Endothelial cell of umbilical vein (primary cell): ENCODE measurements around the gene CCDC136. TPM values are rescaled to one million over a fixed set of nuclear protein-coding genes. Genes with fewer than 3 reads are reported as not detected.

Experiments
- BruUV-seq: library from RNA; stranded (reverse); fragments of 400-500 nt; replicated peaks from 2 replicates; lab custom pipeline; 2021; lab: Mats Ljungman, UMichigan
- CTCF ChIA-PET: fragments of 300-600, 350-600 bp; sonication (Branson Sonifier 250); formaldehyde crosslinking; loops from one replicate; lab custom pipeline; 2021; ENCODE audit warnings: antibody characterized with exemption, inconsistent platforms; lab: Charles Lee
- POLR2A ChIA-PET: fragments of 300-600, 350-600 bp; sonication (Branson Sonifier 250); formaldehyde crosslinking; loops from one replicate; lab custom pipeline; 2021; ENCODE audit warnings: antibody characterized with exemption, inconsistent platforms; lab: Charles Lee
- DNase-seq: peaks from one replicate; pipeline ENCODE4 v3.0.0-alpha.2; 2011; ENCODE audit warnings: low read depth, low spot score
- FAIRE-seq: peaks from 2 replicates; lab custom pipeline; 2011; peaks lifted over from hg19 to GRCh38; lab: Jason Lieb, UNC
- H2AFZ ChIP-seq: 2 replicates; pipeline ENCODE4 v1.6.0; 2012; ENCODE audit warnings: low read depth, low read length, control low read depth, inconsistent platforms
- H3K27ac ChIP-seq: 2 replicates; pipeline ENCODE4 v1.5.1; 2011; ENCODE audit warnings: low read depth, mild to moderate bottlenecking, control low read depth, low read length, moderate library complexity; ENCODE audit not compliant: insufficient read depth
- H3K27me3 ChIP-seq, 2 experiments: 2 replicates each; pipeline versions ENCODE4 v1.6.0 to v1.6.1; 2011; ENCODE audit warnings: low read length in 2 of 2, mixed read lengths in 1 of 2; ENCODE audit not compliant: control insufficient read depth in 2 of 2, insufficient read depth in 2 of 2
- H3K36me3 ChIP-seq, 2 experiments: 2 replicates in 1 of 2; 3 replicates in 1 of 2; pipeline ENCODE4 v1.5.1; 2011; ENCODE audit warnings: low read length in 2 of 2, mild to moderate bottlenecking in 1 of 2, moderate library complexity in 1 of 2; ENCODE audit not compliant: control insufficient read depth in 2 of 2, insufficient read depth in 2 of 2; ENCODE audit errors: extremely low read depth in 1 of 2
- H3K4me1 ChIP-seq: 3 replicates; pipeline ENCODE4 v1.5.1; 2011; ENCODE audit warnings: mild to moderate bottlenecking, low read length; ENCODE audit not compliant: control insufficient read depth, insufficient read depth; ENCODE audit errors: extremely low read depth
- H3K4me2 ChIP-seq: 2 replicates; pipeline ENCODE4 v1.6.1; 2011; ENCODE audit warnings: low read length, control low read depth, mixed read lengths; ENCODE audit not compliant: insufficient read depth
- H3K4me3 ChIP-seq, 3 experiments: fragments of 200-600 bp in 1 of 3; sonication (generic), shearing (Covaris generic) in 1 of 3; replicated peaks in 1 of 3; 2 replicates each; pipeline ENCODE4 v1.5.1; 2011 to 2016; ENCODE audit warnings: control low read depth in 3 of 3, low read length in 3 of 3, mild to moderate bottlenecking in 2 of 3, inconsistent platforms in 1 of 3, low read depth in 1 of 3, moderate library complexity in 1 of 3; ENCODE audit not compliant: insufficient read depth in 1 of 3
- H3K79me2 ChIP-seq: 2 replicates; pipeline ENCODE4 v1.6.0; 2012; ENCODE audit warnings: low read length, inconsistent platforms; ENCODE audit not compliant: control insufficient read depth, insufficient read depth
- H3K9ac ChIP-seq: replicated peaks from 2 replicates; pipeline ENCODE3; 2011; ENCODE audit warnings: low read length, control low read depth; ENCODE audit not compliant: insufficient read depth; ENCODE audit errors: extremely low read depth
- H3K9me1 ChIP-seq: replicated peaks from 3 replicates; pipeline ENCODE4 v1.6.0; 2011; ENCODE audit warnings: mild to moderate bottlenecking, low read length; ENCODE audit not compliant: control insufficient read depth, insufficient read depth; ENCODE audit errors: extremely low read depth
- H3K9me3 ChIP-seq: replicated peaks from 2 replicates; pipeline ENCODE4 v1.5.1; 2012; ENCODE audit warnings: low read length, inconsistent platforms; ENCODE audit not compliant: control insufficient read depth, insufficient read depth
- H4K20me1 ChIP-seq: replicated peaks from 2 replicates; pipeline ENCODE3; 2011; ENCODE audit warnings: mild to moderate bottlenecking, low read length; ENCODE audit not compliant: control insufficient read depth, insufficient read depth; ENCODE audit errors: extremely low read depth
- EZH2 ChIP-seq: IDR thresholded peaks from 2 replicates; pipeline ENCODE4 v1.6.1; 2012; ENCODE audit warnings: borderline replicate concordance, low read depth, mild to moderate bottlenecking, moderate library complexity, low read length, inconsistent platforms; ENCODE audit not compliant: severe bottlenecking
- FOS ChIP-seq: IDR thresholded peaks from 2 replicates; pipeline ENCODE4 v1.6.1; 2011; ENCODE audit warnings: mild to moderate bottlenecking, low read length, moderate library complexity, borderline replicate concordance; ENCODE audit not compliant: insufficient read depth
- GATA2 ChIP-seq: IDR thresholded peaks from 2 replicates; pipeline ENCODE4 v1.7.0; 2011; ENCODE audit warnings: low read depth, mild to moderate bottlenecking, moderate library complexity, mixed read lengths, low read length; ENCODE audit not compliant: insufficient read length, insufficient read depth
- JUN ChIP-seq: IDR thresholded peaks from 2 replicates; pipeline ENCODE4 v1.6.1; 2011; ENCODE audit warnings: borderline replicate concordance, low read depth; ENCODE audit not compliant: insufficient read length, insufficient read depth
- MYC ChIP-seq: IDR thresholded peaks from one replicate; pipeline ENCODE4 v1.6.1; 2011; ENCODE audit warnings: mild to moderate bottlenecking, low read depth, low read length
- POLR2A ChIP-seq: IDR thresholded peaks from 2 replicates; pipeline ENCODE4 v1.6.1; 2012; ENCODE audit warnings: low read depth, mild to moderate bottlenecking, control low read depth, low read length
- POLR2AphosphoS5 ChIP-seq: IDR thresholded peaks from 2 replicates; pipeline ENCODE4 v1.6.1; 2012; ENCODE audit warnings: low read depth, mild to moderate bottlenecking, control low read depth, low read length, moderate library complexity; ENCODE audit not compliant: insufficient read depth
- dilution Hi-C: fragments of 300-500 bp; cut with MboI; formaldehyde crosslinking; loops from one replicate; pipeline ENCODE4 v1.15.0; 2019; ENCODE audit warnings: low sequenced_read_pairs; ENCODE audit not compliant: extremely low pct_ligation_motif_present
- intact Hi-C: fragments of 100-400 bp; cut with micrococcal nuclease; formaldehyde crosslinking; loops from one replicate; pipeline ENCODE4 v1.10.0; 2022
- polyA plus RNA-seq, 4 experiments: library from polyadenylated mRNA; depleted of rRNA in 3 of 4; stranded (reverse) in 3 of 4; unstranded in 1 of 4; fragments of >200 nt; gene quantifications; 2 replicates each; pipeline versions ENCODE4 v1.2.1 to v1.2.3, GENCODE V29; 2011 to 2012; ENCODE audit warnings: missing spikeins in 1 of 4
- total RNA-seq: library from RNA; stranded (reverse); gene quantifications from 2 replicates; pipeline ENCODE4 v1.2.3, GENCODE V29; 2021
- TF ChIP-seq, protein P1 (sequence below): IDR thresholded peaks from 2 replicates; pipeline ENCODE4 v1.6.1; 2011; ENCODE audit not compliant: insufficient read depth, insufficient read length
- TF ChIP-seq, protein P2 (sequence below), 2 donors: IDR thresholded peaks; 1 replicate in 1 of 2; 2 replicates in 1 of 2; pipeline ENCODE4 v1.5.1; 2011; ENCODE audit warnings: low read length in 2 of 2, mild to moderate bottlenecking in 2 of 2, moderate library complexity in 2 of 2, control low read depth in 1 of 2, inconsistent platforms in 1 of 2, low read depth in 1 of 2; ENCODE audit not compliant: insufficient read depth in 1 of 2; ENCODE audit errors: extremely low read depth in 1 of 2

CCDC136 gene
- total and polyA plus RNA-seq, 2 donors (not counting 3 experiments of a cell fraction or from before 2014, with no cell fraction given): 1.8 to 3.3 TPM

DNA sequence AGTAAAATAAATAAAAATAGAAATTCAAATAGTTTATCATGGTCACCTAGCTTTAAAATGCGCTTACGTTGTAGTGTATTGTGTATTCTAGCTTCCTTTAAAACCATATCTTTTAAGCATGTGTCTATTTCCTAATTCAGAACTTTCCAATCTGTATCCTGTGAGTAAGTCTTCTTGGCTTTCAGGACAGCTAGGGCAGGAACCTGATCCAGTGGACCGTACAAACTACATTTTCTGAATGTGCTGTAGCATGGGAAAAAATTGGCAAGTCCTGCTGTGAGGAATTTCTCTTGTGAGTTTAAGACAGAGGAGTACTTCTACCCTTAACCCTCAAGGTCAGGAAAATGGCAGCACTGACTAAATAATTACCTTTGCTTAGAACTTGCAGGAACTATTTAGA lies 28.2 kb upstream of the CCDC136 start:
- TF ChIP-seq POLR2AphosphoS5 (no peak), GATA2 (no peak), POLR2A (no peak), EZH2 (no peak), MYC (no peak), FOS (no peak), JUN (no peak)
- TF ChIP-seq, protein P1, sequence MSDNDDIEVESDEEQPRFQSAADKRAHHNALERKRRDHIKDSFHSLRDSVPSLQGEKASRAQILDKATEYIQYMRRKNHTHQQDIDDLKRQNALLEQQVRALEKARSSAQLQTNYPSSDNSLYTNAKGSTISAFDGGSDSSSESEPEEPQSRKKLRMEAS: no peak
- TF ChIP-seq, protein P2, sequence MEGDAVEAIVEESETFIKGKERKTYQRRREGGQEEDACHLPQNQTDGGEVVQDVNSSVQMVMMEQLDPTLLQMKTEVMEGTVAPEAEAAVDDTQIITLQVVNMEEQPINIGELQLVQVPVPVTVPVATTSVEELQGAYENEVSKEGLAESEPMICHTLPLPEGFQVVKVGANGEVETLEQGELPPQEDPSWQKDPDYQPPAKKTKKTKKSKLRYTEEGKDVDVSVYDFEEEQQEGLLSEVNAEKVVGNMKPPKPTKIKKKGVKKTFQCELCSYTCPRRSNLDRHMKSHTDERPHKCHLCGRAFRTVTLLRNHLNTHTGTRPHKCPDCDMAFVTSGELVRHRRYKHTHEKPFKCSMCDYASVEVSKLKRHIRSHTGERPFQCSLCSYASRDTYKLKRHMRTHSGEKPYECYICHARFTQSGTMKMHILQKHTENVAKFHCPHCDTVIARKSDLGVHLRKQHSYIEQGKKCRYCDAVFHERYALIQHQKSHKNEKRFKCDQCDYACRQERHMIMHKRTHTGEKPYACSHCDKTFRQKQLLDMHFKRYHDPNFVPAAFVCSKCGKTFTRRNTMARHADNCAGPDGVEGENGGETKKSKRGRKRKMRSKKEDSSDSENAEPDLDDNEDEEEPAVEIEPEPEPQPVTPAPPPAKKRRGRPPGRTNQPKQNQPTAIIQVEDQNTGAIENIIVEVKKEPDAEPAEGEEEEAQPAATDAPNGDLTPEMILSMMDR (IDR thresholded peaks at IDR 0.05; ENCODE audit: extremely low read depth in 1 of 2, insufficient read depth in 1 of 2, low read depth in 1 of 2, low read length in 2 of 2): no peak
- H3K27me3 ChIP-seq: no peaks in the 10 kb centered on the region
- H3K27ac ChIP-seq: no peak overlapping the region
- H3K36me3 ChIP-seq: peaks cover 19 to 25% of the 10 kb centered on the region in 2 experiments
- H3K9me1 ChIP-seq: no peaks in the 10 kb centered on the region
- H3K4me1 ChIP-seq: no peaks in the 10 kb centered on the region
- no peak overlapping the region for H3K9ac ChIP-seq
- DNase-seq: no peak
- dilution Hi-C loops: no loop called here
- no peak overlapping the region for H3K4me3 ChIP-seq
- H3K4me2 ChIP-seq: no peak overlapping the region
- intact Hi-C loops: no loop called here
- no peak overlapping the region for H2AFZ ChIP-seq
- H3K79me2 ChIP-seq: no peaks in the 10 kb centered on the region
- H4K20me1 ChIP-seq: no peaks in the 10 kb centered on the region
- ChIA-PET CTCF (no interaction called here), POLR2A (no interaction called here)
- H3K9me3 ChIP-seq: no peaks in the 10 kb centered on the region
- no peak for FAIRE-seq
- no TSS peak for BruUV-seq
